ENCODE measurements around the gene IGLON5.
A peak's percentile ranks its signal among the peaks of the same experiment; 100 is the strongest.

Gene IGLON5

DNA sequence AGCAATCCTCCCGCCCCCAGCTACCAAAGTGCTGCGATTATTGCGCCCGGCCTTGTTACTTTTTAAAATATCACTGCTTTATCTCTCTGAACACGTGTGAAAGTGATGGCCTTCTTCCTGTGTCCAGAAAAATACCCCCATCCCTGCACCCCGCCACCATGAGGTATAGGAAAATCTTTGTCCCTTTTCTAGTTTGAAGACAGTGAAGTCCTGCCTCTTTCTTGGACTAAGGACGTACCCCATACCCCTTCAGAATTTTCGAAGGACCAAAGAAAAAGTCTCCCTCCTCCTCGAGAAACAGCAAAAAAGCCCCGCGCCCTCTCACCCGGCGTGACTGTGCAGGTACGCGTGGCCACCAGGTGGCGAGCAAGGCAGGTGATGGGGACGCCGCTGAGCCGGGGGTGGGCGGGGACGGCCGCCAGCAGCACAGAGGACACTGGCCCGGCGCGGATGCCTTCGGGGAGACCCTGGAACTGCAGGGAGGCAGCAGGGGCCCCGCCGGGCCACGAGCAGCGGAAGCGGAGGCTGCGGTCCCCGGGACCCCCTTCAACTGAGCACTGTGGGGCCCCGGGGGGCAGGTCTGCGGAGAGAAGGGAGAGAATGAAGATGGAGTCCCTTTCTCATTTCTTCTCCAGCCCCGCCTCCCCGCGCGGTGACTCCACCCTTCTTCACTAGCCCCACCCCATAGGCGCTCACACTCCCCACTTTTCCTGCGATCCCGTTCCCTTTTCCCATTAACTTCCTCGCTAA, 27.3 kb downstream of the IGLON5 start:
- DNase-seq (ENCODE audit: low read depth in 2 of 2, low spot score in 1 of 2) = peak; percentile 66 to 77

DNA sequence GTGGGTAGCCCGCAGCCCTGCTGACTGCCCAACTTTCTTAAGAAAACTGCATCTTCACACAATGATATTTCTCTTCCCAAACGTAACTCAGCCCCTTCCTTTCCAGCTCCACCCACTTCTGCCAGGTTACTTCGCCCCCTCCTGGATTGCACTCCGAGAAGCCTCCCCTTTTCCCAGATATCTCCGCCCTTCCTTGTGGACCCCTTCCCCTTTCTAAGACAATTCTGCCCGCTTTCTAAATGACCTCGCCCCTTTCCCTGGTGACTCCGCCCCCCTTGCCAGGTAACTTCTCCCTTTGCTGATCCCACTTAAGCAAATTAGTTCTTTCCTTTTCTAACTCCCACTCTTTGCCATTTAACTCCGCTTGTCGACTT, 27.9 kb downstream of the IGLON5 start:
- no peak for DNase-seq (ENCODE audit: low read depth in 2 of 2, low spot score in 1 of 2)

DNA sequence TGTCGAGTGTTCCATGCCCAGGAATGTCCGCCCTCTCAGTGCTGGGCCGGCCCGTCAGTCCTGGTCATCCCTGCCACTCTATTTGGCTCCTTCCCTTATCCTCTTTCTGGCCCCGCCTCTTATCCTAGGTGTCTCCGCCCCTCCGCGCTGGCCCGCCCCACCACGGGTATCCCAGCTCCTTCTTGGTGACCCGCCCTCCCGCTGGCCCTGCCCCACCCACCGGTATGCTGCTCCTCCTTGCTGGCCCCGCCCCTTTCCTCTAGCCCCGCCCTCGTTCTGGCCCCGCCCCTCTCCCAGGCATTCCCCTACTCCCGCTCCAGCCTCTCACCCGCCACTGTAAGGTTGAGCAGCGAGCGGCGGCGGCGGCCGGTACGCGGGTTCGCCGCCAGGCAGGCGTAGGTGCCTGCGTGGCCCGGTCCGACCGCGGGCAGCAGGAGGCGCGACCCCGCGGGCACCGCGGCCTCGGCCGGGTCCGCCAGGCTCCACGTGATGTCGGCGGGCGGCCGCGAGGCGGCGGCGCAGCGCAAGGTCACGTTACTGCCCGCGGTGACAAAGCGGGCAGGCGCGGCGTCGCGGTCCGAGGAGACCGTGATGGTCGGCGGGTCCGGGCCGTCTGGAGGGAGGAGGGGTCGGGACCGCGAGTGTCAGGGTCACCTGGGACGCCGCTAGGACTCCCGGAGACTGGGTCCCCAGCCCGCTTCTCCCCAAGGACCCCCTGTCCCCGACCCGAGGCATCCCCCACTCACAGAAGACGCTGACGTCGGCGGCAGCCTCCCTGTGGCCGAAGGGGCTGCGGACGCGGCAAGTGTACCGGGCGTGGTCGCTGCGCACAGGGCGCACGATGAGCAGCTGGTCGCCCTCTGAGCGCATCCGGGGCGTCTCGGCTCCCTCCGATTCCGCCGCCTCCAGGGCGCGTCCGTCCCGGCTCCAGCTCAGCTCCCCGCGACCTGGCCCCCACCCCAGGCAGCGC, 28.5 kb downstream of the IGLON5 start:
- peak; percentile 77 to 82 for DNase-seq (ENCODE audit: low read depth in 2 of 2, low spot score in 1 of 2)

- no peak for DNase-seq (ENCODE audit: low read depth in 2 of 2, low spot score in 1 of 2)
Observed at GRCh38 chr19:51341066-51341465, 29.6 kb downstream of the IGLON5 start.

DNA sequence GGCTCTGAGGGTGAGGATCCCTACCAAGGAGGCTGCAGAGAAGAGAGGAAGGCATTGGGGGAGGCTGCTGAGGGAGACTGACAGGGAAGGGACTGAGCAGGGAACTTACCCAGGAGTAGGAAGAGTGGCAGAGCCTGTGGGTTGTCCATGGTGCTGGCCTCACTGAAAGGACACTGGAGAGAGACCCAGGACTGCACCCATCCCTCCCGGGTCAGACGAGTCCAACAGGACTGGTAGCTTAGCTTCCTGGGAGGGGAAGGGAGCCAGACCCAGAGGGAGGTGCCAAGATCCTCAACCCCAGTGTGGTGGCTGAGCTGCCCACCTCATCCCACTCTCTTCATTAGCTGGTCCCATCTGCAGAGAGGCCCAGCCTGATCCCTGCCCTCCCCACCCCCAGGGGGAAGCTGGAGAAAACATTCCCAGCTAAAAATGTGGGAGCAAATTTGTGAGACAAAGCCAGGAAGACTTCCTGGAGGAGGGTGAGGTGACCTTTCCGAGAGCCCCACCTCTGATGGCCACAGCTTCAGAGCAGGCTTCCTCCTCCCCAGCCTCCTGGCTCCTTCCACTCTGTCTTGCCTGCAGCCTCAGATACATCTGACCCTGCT, 30.6 kb downstream of the IGLON5 start, which contains the start of gene VSIG10L:
TSS of gene VSIG10L (minus strand) at position 164 of the 605 bp plus-strand sequence. CDS start at position 149, 15 bp downstream.
- DNase-seq (ENCODE audit: low read depth in 2 of 2, low spot score in 1 of 2) = no peak

DNA sequence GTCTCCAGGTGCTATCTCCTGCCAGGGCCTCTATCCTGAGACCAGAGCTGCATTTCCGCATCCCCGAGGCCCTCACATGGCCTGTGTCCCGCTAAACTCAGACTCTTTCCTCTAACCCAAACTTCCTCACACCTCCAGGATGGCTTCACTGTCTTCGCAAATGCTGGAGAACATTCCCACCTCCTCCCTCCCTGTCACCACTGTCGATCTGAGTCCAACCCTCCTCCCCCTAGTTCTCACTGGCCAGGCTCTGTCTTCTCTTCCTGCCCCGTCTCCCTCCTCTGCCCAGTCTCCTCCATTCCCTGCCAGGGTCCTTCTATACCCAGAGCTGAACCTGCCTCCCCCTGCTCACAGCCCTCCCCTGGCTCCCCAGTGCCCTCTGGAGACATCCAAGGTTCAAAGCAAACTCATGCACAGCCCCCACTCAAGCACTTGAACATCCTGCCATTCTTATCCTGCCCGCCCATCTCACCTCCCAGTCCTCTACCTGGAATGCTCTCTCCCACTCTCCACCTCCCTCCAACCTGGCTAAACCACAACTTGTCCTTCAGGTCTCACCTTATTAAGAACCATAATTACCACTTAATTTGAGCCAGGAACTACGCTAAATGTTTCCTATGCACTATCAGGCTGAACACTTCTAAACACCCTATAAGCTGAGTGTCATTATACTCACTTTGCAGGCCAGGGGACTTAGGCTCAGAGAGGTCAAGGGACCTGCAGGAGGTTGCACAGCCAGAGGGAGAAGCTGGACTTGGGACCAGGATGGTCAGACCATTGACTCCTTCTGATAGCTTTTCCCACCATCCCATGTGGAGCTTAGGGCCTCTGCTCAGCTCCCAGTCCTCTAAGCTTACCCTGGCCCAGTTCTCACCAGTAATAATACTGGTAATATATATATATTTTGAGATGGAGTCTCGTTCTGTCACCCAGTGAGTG, 31.5 kb downstream of the IGLON5 start:
- DNase-seq (ENCODE audit: low read depth in 2 of 2, low spot score in 1 of 2) = no peak

GRCh38 chr19:51345076-51345620, 33.7 kb downstream of the IGLON5 start:
- no peak for DNase-seq (ENCODE audit: low read depth in 2 of 2, low spot score in 1 of 2)

DNA sequence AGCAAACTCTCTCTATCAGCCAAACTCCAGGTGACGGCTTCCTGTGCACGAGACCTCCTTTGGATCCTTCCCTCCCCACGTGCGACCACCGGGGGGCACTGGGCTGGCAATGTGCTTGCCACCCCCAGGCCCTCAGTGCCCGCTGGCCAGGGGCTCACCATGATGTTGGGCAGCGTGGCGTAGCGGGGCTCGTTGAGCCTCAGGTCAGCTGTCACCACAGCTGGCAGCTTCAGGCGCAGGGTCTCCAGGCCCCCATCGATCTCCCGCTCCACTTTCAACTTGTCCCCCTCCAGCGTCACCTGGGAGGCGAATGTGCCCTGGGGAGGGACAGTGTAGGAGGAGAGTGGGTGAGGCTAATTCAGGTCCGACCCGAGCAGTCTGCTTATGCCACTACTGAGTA, 35.3 kb downstream of the IGLON5 start:
- no peak for DNase-seq (ENCODE audit: low read depth in 2 of 2, low spot score in 1 of 2)

DNA sequence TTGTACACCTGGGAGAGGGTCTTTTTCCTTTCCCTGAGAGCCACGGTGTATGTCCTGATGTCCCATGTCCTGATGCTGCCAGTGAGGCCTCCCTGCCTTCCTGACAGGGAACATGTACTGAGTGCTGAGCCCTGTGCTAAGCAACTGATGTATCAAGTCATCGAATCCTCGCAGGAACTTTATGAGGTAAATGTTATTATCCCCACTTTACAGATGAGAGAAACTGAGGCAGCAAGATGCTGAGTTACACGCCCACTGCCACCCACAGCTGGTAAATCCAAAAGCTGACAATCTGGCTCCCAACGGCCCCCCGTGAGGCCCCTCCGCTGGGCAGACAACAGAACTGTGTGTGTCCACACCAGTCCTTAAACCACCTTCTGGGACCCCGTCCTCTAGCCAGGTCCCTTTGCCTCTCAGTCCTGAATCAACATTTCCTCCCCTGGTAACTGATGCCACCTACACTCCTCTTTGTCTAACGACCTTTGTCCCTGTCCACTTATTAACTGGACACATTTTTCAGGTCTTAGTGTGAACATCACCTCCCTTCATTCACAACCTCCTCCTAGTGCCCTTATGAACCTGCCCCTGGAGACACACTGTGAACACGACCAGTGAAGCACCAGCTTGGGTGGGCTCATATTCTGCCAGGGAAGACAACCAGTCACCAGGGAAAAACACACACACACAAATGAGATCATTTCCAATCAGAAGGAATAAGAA, 35.9 kb downstream of the IGLON5 start:
- no peak for DNase-seq (ENCODE audit: low read depth in 2 of 2, low spot score in 1 of 2)

- no peak for DNase-seq (ENCODE audit: low read depth in 2 of 2, low spot score in 1 of 2)
Observed at GRCh38 chr19:51351266-51351990, 40.0 kb downstream of the IGLON5 start.

- DNase-seq (ENCODE audit: low read depth in 2 of 2, low spot score in 1 of 2) = no peak
Observed at GRCh38 chr19:51352783-51353360, 41.4 kb downstream of the IGLON5 start.

DNA sequence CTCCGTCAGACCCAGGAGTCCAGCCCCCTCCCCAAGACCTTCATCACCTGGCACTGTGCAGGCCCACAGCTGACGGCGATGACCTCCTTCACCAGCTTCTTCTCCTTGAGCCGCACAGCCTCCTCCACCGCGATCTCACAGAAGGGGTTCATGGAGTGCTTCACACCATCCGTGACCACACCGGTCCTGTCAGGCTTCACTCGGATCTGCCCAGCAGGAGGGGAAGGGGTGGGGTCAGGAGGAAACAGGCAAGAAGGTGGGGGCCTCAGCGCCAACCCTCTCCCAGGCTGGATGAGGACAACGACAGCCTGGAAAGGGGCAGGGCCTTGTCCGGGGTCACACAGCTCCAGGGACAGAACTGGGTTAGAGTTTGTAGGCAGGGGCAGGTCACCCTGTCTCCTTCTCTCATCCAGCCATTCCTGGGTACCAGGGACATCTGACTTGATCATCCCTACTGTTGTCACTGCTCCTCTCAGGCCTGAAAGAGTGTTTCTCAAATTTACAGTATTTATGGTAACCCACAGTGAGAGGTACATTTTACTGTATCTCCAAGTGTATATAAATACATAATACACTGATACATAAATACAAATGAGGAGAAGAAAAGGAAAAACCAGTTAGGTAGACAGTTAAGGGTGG, 42.8 kb downstream of the IGLON5 start:
- DNase-seq (ENCODE audit: low read depth in 2 of 2, low spot score in 1 of 2) = no peak

DNA sequence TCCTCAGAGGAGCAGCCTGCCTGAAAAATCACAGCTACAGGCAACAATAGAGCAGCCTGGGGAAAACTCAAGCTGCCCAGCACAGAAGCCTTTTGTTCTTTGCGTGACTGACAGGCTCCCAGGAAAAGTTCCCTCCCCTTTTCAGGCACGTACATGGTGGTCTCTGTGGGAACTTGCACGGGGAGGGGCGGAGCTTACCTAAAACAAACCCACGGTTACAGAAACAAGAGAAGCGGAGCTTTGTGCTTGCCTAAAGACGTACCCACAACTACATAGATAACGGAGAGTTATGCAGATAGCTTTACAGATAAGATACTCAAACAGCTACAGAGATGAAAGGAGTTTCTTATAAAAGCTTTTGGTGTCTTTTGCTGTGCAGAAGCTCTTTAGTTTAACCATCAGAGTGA, 43.3 kb downstream of the IGLON5 start:
- no peak for DNase-seq (ENCODE audit: low read depth in 2 of 2, low spot score in 1 of 2)

- no peak for DNase-seq (ENCODE audit: low read depth in 2 of 2, low spot score in 1 of 2)
Observed at GRCh38 chr19:51356159-51356801, 44.8 kb downstream of the IGLON5 start.

DNA sequence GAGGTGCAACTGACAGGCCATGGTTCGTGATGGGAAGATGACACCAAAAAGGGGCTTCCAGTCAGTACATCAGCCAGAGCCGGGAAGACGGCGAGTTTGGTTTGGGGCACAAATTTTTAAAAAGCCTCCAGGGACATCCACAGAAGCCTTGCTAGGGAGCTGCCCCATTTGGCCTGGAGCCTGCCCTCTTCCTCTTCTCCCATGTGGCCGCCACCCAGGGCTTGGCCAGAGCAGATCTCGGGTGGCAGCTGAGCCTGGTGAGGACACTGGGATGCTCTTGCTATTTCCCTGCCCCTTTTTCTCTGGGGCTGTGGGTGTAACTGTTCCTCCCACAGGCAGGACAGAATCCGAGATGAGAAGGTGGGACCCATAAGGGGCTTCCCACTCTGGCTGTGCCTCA, 46.5 kb downstream of the IGLON5 start:
- DNase-seq (ENCODE audit: low read depth in 2 of 2, low spot score in 1 of 2) = no peak

DNA sequence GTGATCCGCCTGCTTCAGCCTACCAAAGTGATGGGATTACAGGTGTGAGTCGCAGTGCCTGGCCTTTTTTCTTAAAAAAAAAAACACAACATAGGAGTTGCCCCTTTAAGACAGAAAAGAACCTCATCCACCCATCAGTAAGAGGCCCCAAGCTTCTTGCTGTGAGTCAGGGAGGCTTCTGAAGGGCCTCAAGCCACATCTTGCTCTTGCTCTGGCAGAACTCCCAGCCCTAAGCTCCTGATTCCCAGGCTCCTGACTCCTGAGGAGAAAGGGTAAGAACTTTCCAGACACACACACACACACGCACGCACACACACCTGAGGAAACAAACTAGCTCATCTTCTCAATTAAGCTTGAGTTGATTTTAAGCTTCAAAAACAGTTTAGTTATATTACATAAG, 47.9 kb downstream of the IGLON5 start:
- DNase-seq (ENCODE audit: low read depth in 2 of 2, low spot score in 1 of 2) = no peak

- no peak for DNase-seq (ENCODE audit: low read depth in 2 of 2, low spot score in 1 of 2)
Observed at GRCh38 chr19:51361239-51361638, 49.8 kb downstream of the IGLON5 start.

Data from stimulated activated CD8-positive, alpha-beta memory T cell treated with anti-CD3 and anti-CD28 coated beads, Interleukin-4, amount 100 ng/mL, for 1 hour (primary cell).